K562 (cell line): Measurements from ENCODE around the gene SFSWAP. TPM values are rescaled to one million over a fixed set of nuclear protein-coding genes. Genes with fewer than 3 reads are reported as not detected.

Source experiments
- ZNF592 ChIP-seq: fragments of 450-650 bp; IDR thresholded peaks from 2 replicates; pipeline ENCODE4 v1.6.1; 2017; ENCODE audit warnings: antibody characterized with exemption, mild to moderate bottlenecking
- polyA plus RNA-seq, 8 experiments: library from polyadenylated mRNA; depleted of rRNA in 4 of 8; stranded (reverse) in 5 of 8; unstranded in 3 of 8; fragments of >200 nt; fragmentation: Nextera tagmentation in 2 of 8; fragmentation: Illumina TruSeq in 1 of 8; extraction: Ambion mirVana in 2 of 8; extraction: Trizol in 1 of 8; gene quantifications; 2 replicates each; pipeline versions ENCODE4 v1.2.1 to v1.2.3, GENCODE V29; 2011 to 2014; ENCODE audit warnings: inconsistent platforms in 1 of 8, missing spikeins in 1 of 8
- total RNA-seq, 7 experiments: library from RNA; depleted of rRNA in 6 of 7; stranded (reverse); fragments of >200 nt in 6 of 7; fragmentation: Illumina TruSeq in 2 of 7; extraction: Trizol in 2 of 7; gene quantifications; 2 replicates each; pipeline versions ENCODE4 v1.2.1 to v1.2.3, GENCODE V29; 2011 to 2021; ENCODE audit warnings: low replicate concordance in 1 of 7
- TF ChIP-seq, protein P1 (sequence below): sonication (generic); formaldehyde crosslinking; IDR thresholded peaks from 2 replicates; pipeline ENCODE4 v1.8.1; 2023; ENCODE audit warnings: mild to moderate bottlenecking, missing genetic modification reagents

The SFSWAP gene
- total and polyA plus RNA-seq, 9 of the 15 experiments (the other 6 are each of a cell fraction or from before 2014, with no cell fraction given): 2.4 to 60.4 (median 32.6) TPM

GRCh38 chr12:131796754-131797587, 86.1 kb downstream of the SFSWAP start (continued):
- TF ChIP-seq, protein P1, sequence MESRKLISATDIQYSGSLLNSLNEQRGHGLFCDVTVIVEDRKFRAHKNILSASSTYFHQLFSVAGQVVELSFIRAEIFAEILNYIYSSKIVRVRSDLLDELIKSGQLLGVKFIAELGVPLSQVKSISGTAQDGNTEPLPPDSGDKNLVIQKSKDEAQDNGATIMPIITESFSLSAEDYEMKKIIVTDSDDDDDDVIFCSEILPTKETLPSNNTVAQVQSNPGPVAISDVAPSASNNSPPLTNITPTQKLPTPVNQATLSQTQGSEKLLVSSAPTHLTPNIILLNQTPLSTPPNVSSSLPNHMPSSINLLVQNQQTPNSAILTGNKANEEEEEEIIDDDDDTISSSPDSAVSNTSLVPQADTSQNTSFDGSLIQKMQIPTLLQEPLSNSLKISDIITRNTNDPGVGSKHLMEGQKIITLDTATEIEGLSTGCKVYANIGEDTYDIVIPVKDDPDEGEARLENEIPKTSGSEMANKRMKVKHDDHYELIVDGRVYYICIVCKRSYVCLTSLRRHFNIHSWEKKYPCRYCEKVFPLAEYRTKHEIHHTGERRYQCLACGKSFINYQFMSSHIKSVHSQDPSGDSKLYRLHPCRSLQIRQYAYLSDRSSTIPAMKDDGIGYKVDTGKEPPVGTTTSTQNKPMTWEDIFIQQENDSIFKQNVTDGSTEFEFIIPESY (CRISPR knock-in tag): peak; percentile 33; the same call in 1 of the 2 replicates
- no peak for TF ChIP-seq ZNF592
